ENCODE data around the gene KLHL29.

DNA sequence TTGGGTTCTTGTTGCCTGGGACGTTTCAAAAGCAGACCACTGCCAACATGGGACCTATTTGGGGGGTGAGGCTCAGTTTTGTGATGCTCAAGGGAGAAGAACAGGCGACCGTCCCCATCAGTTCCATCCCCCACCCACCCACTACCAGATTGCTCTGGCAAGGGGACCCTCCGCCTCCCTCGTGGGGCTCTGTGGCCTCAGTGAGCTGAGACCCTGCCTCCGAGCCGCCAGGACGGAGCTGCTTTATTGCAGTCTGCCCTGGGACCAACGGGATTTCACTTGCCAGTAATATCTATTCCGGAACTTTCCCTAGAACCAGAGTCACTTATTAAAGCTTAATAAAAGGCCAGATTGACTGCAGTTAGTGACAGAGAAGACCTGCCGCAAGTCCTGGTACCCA lies 146.3 kb downstream of the KLHL29 start:
- TF ChIP-seq EP300 (IDR thresholded peaks at IDR 0.05; ENCODE audit: borderline replicate concordance) (no peak), ZBTB7A (IDR thresholded peaks at IDR 0.05; ENCODE audit: low read depth) (no peak), EGR1 (IDR thresholded peaks at IDR 0.05) (no peak), CREB1 (IDR thresholded peaks at IDR 0.05; ENCODE audit: low read depth) (no peak), TAF1 (IDR thresholded peaks at IDR 0.05; ENCODE audit: low read depth) (no peak), CEBPB (IDR thresholded peaks at IDR 0.05) (no peak), NFIC (IDR thresholded peaks at IDR 0.05) (no peak)
- TF ChIP-seq, protein P1, sequence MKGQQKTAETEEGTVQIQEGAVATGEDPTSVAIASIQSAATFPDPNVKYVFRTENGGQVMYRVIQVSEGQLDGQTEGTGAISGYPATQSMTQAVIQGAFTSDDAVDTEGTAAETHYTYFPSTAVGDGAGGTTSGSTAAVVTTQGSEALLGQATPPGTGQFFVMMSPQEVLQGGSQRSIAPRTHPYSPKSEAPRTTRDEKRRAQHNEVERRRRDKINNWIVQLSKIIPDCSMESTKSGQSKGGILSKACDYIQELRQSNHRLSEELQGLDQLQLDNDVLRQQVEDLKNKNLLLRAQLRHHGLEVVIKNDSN (IDR thresholded peaks at IDR 0.05) = no peak
- TF ChIP-seq, protein P2, sequence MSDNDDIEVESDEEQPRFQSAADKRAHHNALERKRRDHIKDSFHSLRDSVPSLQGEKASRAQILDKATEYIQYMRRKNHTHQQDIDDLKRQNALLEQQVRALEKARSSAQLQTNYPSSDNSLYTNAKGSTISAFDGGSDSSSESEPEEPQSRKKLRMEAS (IDR thresholded peaks at IDR 0.05) = no peak

All from Ishikawa (cell line).